Erythroblast (primary cell): ENCODE data around the gene RHBDL2.

Source experiments
- GATA1 ChIP-seq: IDR thresholded peaks from 2 replicates; pipeline ENCODE4 v1.6.1; 2011; ENCODE audit warnings: low read depth, mild to moderate bottlenecking, control low read depth, low read length, moderate library complexity
- POLR2A ChIP-seq: IDR thresholded peaks from 2 replicates; pipeline ENCODE4 v1.6.1; 2011; ENCODE audit warnings: mild to moderate bottlenecking, low read length

- no peak for TF ChIP-seq POLR2A
- TF ChIP-seq GATA1 = no peak
Observed at GRCh38 chr1:38852780-38853179, 88.8 kb downstream of the RHBDL2 start.
